Measurements from ENCODE around the gene CHPF.

GRCh38 chr2:219506802-219507526 is 36.6 kb downstream of the CHPF start:
- TF ChIP-seq CTCF (IDR thresholded peaks at IDR 0.05) = no peak
- TF ChIP-seq POLR2A (IDR thresholded peaks at IDR 0.05) = no peak

All from Peyer's patch (tissue), 4 donors.